AG04449 (cell line): ENCODE results near the gene SALL3.

Experiments
- CTCF ChIA-PET: fragments of 350-600 bp; formaldehyde crosslinking; extraction: SDS; loops from one replicate; lab custom pipeline; 2021; ENCODE audit warnings: antibody characterized with exemption; lab: Yijun Ruan, JAX
- POLR2A ChIA-PET: fragments of 400-600, 350-600 bp; formaldehyde crosslinking; extraction: SDS; loops from one replicate; lab custom pipeline; 2020; ENCODE audit warnings: antibody characterized with exemption, inconsistent platforms; lab: Yijun Ruan, JAX
- DNase-seq: peaks from one replicate; pipeline ENCODE4 v3.0.0-alpha.2; 2010; ENCODE audit warnings: low read depth, low spot score
- H3K4me3 ChIP-seq: 2 replicates; pipeline ENCODE4 v1.5.1; 2011; ENCODE audit warnings: low read depth, mild to moderate bottlenecking, control low read depth, low read length
- CTCF ChIP-seq: IDR thresholded peaks from one replicate; pipeline ENCODE4 v1.5.1; 2011; ENCODE audit warnings: mild to moderate bottlenecking, moderate library complexity, low read length, control low read depth, inconsistent platforms; ENCODE audit not compliant: insufficient read depth; ENCODE audit errors: missing control alignments

The SALL3 gene

GRCh38 chr18:78995740-78996395 is 16.2 kb downstream of the SALL3 start:
- POLR2A ChIA-PET: no interaction called here

GRCh38 chr18:78996741-78997490 is 17.3 kb downstream of the SALL3 start:
- ChIA-PET POLR2A (no interaction called here), CTCF (no interaction called here)
- H3K4me3 ChIP-seq: no peak overlapping the region
- TF ChIP-seq CTCF: no peak
- DNase-seq: no peak

More at GRCh38 chr18:78995740-78996395, 16.2 kb downstream of the SALL3 start:
- no peak overlapping the region for H3K4me3 ChIP-seq
- no peak for DNase-seq
- TF ChIP-seq CTCF: no peak
- CTCF ChIA-PET: no interaction called here

GRCh38 chr18:78998371-78999071 is 18.9 kb downstream of the SALL3 start:
- DNase-seq: no peak

GRCh38 chr18:78999939-79000338 is 20.3 kb downstream of the SALL3 start:
- no peak for DNase-seq
- CTCF ChIA-PET: no interaction called here
- no peak for TF ChIP-seq CTCF
- POLR2A ChIA-PET: no interaction called here
- H3K4me3 ChIP-seq: no peak overlapping the region

More at GRCh38 chr18:78998371-78999071, 18.9 kb downstream of the SALL3 start:
- ChIA-PET POLR2A (no interaction called here), CTCF (no interaction called here)
- H3K4me3 ChIP-seq: no peak overlapping the region
- no peak for TF ChIP-seq CTCF

- no peak for DNase-seq
- CTCF ChIA-PET: no interaction called here
- no peak overlapping the region for H3K4me3 ChIP-seq
- POLR2A ChIA-PET: no interaction called here
- TF ChIP-seq CTCF: no peak
Observed at GRCh38 chr18:79000997-79001396, 21.4 kb downstream of the SALL3 start.

- POLR2A ChIA-PET: no interaction called here
- no peak for DNase-seq
Observed at GRCh38 chr18:79005653-79006052, 26.0 kb downstream of the SALL3 start.

More at GRCh38 chr18:79005653-79006052, 26.0 kb downstream of the SALL3 start:
- TF ChIP-seq CTCF: no peak
- CTCF ChIA-PET: no interaction called here
- H3K4me3 ChIP-seq: no peak overlapping the region
